ENCODE results near the gene SFMBT2.

The SFMBT2 gene

GRCh38 chr10:7362471-7362870 is 48.4 kb downstream of the SFMBT2 start:
- no peak for DNase-seq

DNA sequence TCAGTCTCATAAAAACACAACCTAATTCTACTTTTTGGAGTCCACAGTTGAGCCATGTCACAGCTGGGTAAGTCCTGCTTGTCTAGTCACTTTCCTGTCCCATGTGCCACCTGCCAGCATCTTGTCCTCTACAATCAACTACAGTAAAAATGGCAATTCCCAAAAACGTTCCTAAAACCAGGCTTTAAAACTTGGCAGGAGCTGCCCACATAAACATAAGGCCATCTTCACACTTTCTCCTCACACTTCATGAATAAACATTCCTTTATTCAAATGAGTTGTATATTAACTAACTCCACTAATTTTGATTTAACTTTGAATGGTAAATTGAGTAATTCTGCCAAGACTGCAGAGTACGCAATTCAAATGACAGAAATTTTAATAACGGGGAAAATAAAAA is 49.5 kb downstream of the SFMBT2 start:
- DNase-seq, result no peak

DNA sequence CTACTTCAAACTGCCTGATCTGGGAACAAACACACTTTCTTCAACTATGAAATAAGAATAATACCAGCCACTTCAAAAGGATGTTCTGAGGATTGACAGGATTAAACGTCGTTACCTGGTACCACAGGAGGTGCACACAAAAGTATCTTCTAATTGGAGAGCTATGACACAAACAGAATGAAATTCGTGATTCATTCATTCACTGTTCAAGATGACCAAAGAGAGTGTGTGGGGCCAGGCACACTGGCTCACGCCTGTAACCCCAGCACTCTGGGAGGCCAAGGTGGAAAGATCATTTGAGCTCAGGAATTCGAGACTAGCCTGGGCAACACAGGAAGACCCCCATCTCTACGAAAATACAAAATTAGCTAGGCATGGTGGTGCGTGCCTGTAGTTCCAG is 50.9 kb downstream of the SFMBT2 start:
- DNase-seq, result no peak

DNA sequence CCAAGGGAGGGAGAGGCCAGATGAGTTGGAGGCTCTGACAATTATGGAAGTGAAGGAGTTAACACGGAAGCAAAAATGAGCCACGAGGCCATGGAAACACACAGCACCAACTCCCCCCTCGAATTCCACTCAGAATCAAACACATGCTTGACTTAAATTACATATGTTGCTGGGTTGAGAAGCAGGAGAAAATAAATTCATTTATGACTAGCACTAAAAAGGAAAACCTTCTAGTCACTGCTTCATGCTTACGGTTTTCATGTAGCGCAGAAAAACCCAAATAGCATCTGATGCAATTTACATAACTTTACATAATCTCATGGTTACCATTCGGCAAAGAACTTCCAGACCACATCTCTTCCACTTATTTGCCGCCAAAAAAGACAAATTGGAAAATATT is 51.5 kb downstream of the SFMBT2 start:
- no peak for DNase-seq

- DNase-seq, result no peak
Observed at GRCh38 chr10:7357193-7357592, 53.6 kb downstream of the SFMBT2 start.

- DNase-seq, result no peak
Observed at GRCh38 chr10:7354330-7355047, 56.3 kb downstream of the SFMBT2 start.

DNA sequence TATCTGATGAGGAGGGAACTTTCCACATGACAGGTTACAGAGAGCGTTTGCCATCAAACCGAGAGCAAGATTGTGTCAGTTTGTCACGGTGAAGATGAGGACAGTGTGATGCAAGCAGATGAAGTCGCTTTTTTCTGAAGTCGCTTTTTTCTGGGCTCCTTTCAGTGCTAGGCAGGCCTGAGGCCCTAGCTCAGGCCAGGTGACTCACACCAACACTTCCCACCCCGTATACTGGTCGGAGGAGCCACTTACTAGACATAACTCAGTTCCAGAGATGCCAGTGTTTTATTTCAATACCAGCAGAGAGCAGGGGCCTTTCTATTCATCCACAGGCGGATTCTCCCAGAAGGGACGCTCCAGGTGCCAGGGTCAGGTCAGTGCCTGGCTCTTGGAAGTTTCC is 58.9 kb downstream of the SFMBT2 start:
- no peak for DNase-seq

- no peak for DNase-seq
Observed at GRCh38 chr10:7350541-7351195, 60.2 kb downstream of the SFMBT2 start.

- DNase-seq, result no peak
Observed at GRCh38 chr10:7345717-7346116, 65.1 kb downstream of the SFMBT2 start.

DNA sequence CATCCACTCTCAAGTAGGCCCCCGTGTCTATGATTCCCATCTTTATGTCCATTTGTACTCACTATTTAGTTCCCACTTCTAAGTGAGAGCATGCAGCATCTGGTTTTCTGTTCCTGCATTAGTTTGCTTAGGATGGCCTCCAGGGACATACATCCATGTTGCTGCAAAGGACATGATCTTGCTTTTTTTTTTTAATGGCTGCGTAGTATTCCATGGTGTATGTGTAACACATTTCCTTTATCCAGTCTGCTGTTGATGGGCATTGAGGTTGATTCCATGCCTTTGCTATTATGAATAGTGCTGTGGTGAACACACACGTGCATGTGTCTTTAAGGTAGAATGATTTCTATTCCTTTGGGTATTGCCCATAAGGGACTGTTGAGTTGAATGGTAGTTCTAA is 67.8 kb downstream of the SFMBT2 start:
- no peak for DNase-seq

DNA sequence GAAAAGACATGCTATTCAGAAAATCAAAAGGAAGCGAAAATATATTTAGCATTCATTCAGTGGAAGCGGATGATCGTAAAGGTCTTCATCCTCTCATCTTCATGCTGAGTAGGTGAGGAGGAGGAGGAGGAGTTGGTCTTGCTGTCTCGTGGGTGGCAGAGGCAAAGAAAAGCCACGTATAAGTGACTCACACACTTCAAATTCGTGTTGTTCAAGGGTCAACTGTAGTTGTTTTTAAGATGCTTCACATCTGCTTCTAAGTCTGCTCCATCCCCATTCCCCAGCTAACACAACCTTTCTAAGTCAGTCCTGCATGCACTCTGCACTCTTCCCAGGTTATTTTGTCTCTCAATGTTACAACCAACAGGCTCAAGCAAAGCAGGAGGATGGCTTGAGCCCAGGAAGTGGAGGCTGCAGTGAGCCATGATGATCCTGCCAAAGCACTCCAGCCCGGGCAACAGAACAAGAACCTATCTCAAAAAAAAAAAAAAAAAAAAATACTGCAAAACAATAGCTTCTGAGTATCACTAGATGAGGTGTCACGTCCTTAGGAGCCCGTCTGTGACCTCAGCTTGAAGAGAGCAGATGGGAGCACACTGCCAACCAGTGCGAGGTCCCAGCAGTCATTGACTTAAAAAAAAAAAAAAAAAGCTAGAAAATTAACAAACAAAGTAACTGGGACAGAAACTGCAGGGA is 70.5 kb downstream of the SFMBT2 start:
- no peak for DNase-seq

DNA sequence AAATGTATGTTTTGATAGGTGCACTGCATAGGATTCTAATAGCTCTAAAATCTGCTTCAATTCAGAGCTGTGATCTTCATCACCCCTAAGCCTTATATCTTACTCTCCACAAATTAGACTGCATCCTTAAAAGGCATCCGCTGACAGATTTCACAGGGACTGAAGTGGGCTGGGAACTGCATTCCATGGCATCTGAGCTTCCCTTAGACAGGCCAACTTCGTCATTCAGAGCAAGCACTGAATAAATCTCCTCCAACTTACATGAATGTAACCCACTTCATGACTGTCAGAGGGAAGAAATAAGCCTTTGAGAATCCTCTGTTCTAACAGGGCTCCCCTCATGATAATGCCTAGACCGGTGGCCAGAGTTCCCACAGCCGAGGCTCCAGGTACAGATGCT is 71.3 kb downstream of the SFMBT2 start:
- DNase-seq, result no peak

DNA sequence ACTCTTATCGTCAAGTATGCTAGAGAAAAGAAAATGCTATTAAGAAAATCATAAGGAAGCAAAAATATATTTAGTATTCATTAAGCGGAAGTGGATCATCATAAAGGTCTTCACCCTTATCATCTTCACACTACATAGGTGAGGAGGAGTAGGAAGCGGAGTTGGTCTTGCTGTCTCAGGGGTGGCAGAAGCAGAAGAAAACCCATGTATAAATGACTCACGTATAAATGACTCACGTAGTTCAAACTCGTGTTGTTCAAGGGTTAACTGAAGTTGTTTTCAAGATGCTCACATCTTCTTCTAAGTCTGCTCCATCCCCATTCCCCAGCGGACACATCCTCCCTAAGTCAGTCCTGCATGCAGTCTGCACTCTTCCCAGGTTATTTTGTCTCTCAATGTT is 72.4 kb downstream of the SFMBT2 start:
- DNase-seq, result no peak

GRCh38 chr10:7337431-7338171 is 73.2 kb downstream of the SFMBT2 start:
- DNase-seq, result no peak

GRCh38 chr10:7335977-7336376 is 74.9 kb downstream of the SFMBT2 start:
- DNase-seq, result no peak

DNA sequence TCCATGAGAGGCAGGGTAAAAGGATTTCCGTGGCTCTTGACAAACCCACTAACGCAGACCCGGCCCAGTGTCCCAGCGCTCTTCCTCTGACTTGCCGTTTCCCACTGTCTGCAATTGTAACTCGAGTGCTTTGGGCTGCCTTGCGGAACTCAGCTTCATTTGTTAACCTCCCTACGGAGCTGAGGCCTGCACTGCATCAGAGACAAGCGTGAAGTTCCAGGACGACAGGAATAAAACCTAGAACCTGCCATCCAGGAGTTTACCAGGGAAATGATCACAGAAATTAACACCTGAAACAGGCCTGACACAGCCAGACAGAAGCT is 76.2 kb downstream of the SFMBT2 start:
- no peak for DNase-seq

DNA sequence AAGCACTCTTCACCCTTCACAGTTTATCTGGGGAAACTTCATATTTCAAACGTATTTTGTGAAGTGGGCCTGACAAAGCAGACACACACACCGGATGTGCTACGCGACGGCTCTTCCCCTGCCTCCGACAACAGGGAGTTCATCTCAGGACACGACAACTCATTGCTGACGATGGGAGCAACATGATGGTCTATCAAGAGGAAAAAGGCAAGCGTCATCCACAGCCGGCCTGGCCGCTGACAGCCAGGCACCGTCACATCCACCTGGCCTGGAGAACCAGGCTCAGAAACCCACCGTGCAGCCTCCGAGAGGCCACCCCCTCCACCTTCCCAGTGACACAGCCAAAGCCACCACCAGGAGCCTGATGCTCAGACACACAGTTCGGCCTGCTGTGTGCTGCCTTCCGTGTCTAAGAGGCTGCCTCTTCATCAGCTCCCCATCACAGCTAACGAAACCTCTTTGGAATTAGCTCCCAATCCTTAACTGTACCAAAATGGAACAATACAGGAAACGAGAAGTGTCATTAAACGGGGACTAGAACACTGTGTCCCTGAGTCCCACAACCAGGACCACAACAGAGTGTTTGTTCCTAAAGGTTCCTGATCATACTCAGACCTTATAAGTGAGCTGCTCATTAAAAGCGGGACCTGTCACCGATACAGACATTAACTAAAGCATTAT is 76.7 kb downstream of the SFMBT2 start:
- DNase-seq, result no peak

DNA sequence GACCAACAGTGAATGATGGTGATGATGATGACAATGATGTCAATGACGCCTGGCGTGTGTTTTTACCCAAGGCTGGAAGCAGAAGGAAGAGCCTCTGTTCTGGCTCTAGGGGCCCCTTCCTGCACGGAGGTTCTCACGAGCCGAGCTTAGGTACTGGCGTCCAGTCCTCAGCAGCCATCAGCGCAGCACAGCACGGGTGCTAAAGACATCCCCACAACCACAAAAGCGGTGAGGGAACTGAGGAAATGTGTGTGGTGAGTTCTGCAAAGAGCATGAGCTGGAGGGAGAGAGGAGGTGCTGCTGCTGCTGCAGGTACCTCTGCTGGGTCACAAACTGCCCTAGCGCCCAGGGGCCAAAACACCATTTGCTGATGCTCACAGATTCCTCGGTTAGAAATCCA is 81.6 kb downstream of the SFMBT2 start:
- DNase-seq, result no peak

- DNase-seq, result no peak
Observed at GRCh38 chr10:7327885-7328284, 82.9 kb downstream of the SFMBT2 start.

GRCh38 chr10:7322623-7323022 is 88.2 kb downstream of the SFMBT2 start:
- DNase-seq, result no peak

DNA sequence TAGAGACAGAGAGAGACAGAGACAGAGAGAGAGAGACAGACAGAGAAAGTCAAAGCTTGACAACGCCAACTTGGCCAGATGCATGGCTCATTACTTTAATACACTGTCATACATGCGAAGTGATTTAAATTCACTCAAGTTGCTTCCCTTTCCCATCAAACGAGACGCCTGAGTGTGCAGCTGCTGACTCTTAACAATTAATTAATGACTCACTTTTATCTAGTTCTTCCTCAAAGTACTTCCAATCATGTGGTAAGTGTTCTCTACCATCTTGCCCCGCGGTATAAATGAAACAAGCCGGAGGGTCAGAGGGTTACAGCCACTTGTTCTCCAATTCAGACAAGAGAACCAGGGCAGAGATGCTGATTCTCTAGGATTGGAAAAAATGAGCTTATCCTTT is 90.8 kb downstream of the SFMBT2 start:
- no peak for DNase-seq

GRCh38 chr10:7319632-7320031 is 91.2 kb downstream of the SFMBT2 start:
- no peak for DNase-seq

GRCh38 chr10:7318836-7319235 is 92.0 kb downstream of the SFMBT2 start:
- no peak for DNase-seq
